Activated CD8-positive, alpha-beta memory T cell treated with anti-CD3 and anti-CD28 coated beads for 36 hours (primary cell): ENCODE data around the gene SNX18. TPM values are rescaled to one million over a fixed set of nuclear protein-coding genes. Genes with fewer than 3 reads are reported as not detected.
"Not testable (repeated sequence)": the region's sequence is repeated elsewhere in the genome, so short reads cannot be mapped to it uniquely, and the experiment has no call there.

ENCODE experiments used
- CTCF ChIA-PET: fragments of 350-600 bp; sonication (Branson Sonifier 250); formaldehyde crosslinking; loops from one replicate; lab custom pipeline; 2021; ENCODE audit warnings: antibody characterized with exemption; lab: Charles Lee
- POLR2A ChIA-PET: fragments of 350-600 bp; sonication (Branson Sonifier 250); formaldehyde crosslinking; loops from one replicate; lab custom pipeline; 2021; ENCODE audit warnings: antibody characterized with exemption; lab: Charles Lee
- total RNA-seq, 2 experiments: library from RNA; stranded (reverse); gene quantifications; one replicate each; pipeline ENCODE4 v1.2.3, GENCODE V29; 2021

Gene SNX18
- total RNA-seq = 10 to 100 TPM; 20.7 to 20.9 TPM

- POLR2A ChIA-PET = interaction anchor here (1.4 kb wide), 1 partner anchor 29 kb away, joined by 3 read pairs; no protein-coding TSS in a partner anchor
- CTCF ChIA-PET = interaction anchor here (0.8 to 3.9 kb wide), 14 partner anchors 9 to 642 kb away, joined by 3 to 31 read pairs (median 4); no protein-coding TSS in a partner anchor
Observed at GRCh38 chr5:54517512-54518145, at the start of gene SNX18. Gene SNX18, plus strand, starts transcription at chr5:54517759. Its CDS starts 194 bp downstream, at chr5:54517953.

GRCh38 chr5:54469622-54470021 lies 47.9 kb upstream of the SNX18 start:
- POLR2A ChIA-PET = no interaction called here
- CTCF ChIA-PET = no interaction called here

- POLR2A ChIA-PET = no interaction called here
- CTCF ChIA-PET = no interaction called here
Observed at GRCh38 chr5:54470128-54470527, 47.4 kb upstream of the SNX18 start.

- ChIA-PET CTCF (no interaction called here), POLR2A (no interaction called here)
Observed at GRCh38 chr5:54470677-54471076, 46.9 kb upstream of the SNX18 start.

- ChIA-PET POLR2A (no interaction called here), CTCF (no interaction called here)
Observed at GRCh38 chr5:54471398-54471797, 46.2 kb upstream of the SNX18 start.

GRCh38 chr5:54476682-54477081 lies 40.9 kb upstream of the SNX18 start:
- POLR2A ChIA-PET = no interaction called here
- CTCF ChIA-PET = no interaction called here

- CTCF ChIA-PET = no interaction called here
- POLR2A ChIA-PET = no interaction called here
Observed at GRCh38 chr5:54477941-54478478, 39.5 kb upstream of the SNX18 start.

- CTCF ChIA-PET = no interaction called here
- POLR2A ChIA-PET = no interaction called here
Observed at GRCh38 chr5:54480296-54480695, 37.3 kb upstream of the SNX18 start.

GRCh38 chr5:54484219-54484894 lies 33.2 kb upstream of the SNX18 start:
- POLR2A ChIA-PET = no interaction called here
- CTCF ChIA-PET = no interaction called here

GRCh38 chr5:54485659-54486058 lies 31.9 kb upstream of the SNX18 start:
- POLR2A ChIA-PET, CTCF ChIA-PET: not testable (repeated sequence)

GRCh38 chr5:54489648-54489979 lies 27.9 kb upstream of the SNX18 start:
- POLR2A ChIA-PET = not testable (repeated sequence)
- CTCF ChIA-PET = interaction anchor here (1.0 to 1.2 kb wide), 4 partner anchors 8 to 189 kb away, joined by 3 read pairs; no protein-coding TSS in a partner anchor

GRCh38 chr5:54491326-54491725 lies 26.2 kb upstream of the SNX18 start:
- ChIA-PET CTCF (no interaction called here), POLR2A (no interaction called here)

- CTCF ChIA-PET = no interaction called here
- POLR2A ChIA-PET = no interaction called here
Observed at GRCh38 chr5:54492178-54492577, 25.4 kb upstream of the SNX18 start.

GRCh38 chr5:54495027-54495426 lies 22.5 kb upstream of the SNX18 start:
- ChIA-PET POLR2A (no interaction called here), CTCF (no interaction called here)

GRCh38 chr5:54514291-54514690 lies 3.3 kb upstream of the SNX18 start:
- ChIA-PET POLR2A (no interaction called here), CTCF (interaction anchor here (1.3 kb wide), 1 partner anchor 330 kb away, joined by 3 read pairs; no protein-coding TSS in a partner anchor)

- CTCF ChIA-PET = interaction anchor here (0.5 to 1.3 kb wide), 2 partner anchors 272 to 329 kb away, joined by 3 read pairs; no protein-coding TSS in a partner anchor
- POLR2A ChIA-PET = no interaction called here
Observed at GRCh38 chr5:54514841-54515432, 2.6 kb upstream of the SNX18 start.

GRCh38 chr5:54515634-54516033 lies 1.9 kb upstream of the SNX18 start:
- ChIA-PET CTCF (interaction anchor here (2.9 to 3.7 kb wide), 2 partner anchors 329 to 333 kb away, joined by 11 to 30 read pairs; no protein-coding TSS in a partner anchor), POLR2A (no interaction called here)

GRCh38 chr5:54516051-54516655 lies 1.4 kb upstream of the SNX18 start:
- ChIA-PET CTCF (interaction anchor here (1.4 to 3.9 kb wide), 7 partner anchors 11 to 370 kb away, joined by 3 to 31 read pairs (median 11); no protein-coding TSS in a partner anchor), POLR2A (no interaction called here)

GRCh38 chr5:54517174-54517511 lies 416 bp upstream of the SNX18 start:
- ChIA-PET POLR2A (no interaction called here), CTCF (interaction anchor here (0.8 to 3.9 kb wide), 14 partner anchors 10 to 642 kb away, joined by 3 to 31 read pairs (median 4); no protein-coding TSS in a partner anchor)
